A673 (cell line): Measurements from ENCODE around the gene HECTD4.

Experiments
- CTCF ChIP-seq: fragments of 300-800, 200-600 bp; sonication (generic); conservative IDR thresholded peaks from 2 replicates; pipeline ENCODE4 v1.5.1; 2017; ENCODE audit warnings: low read depth, mild to moderate bottlenecking, antibody characterized with exemption, low read length, moderate library complexity, mixed read lengths
- EZH2 ChIP-seq: fragments of 200-600 bp; sonication (generic); IDR thresholded peaks from 2 replicates; pipeline ENCODE4 v1.6.1; 2017; ENCODE audit warnings: borderline replicate concordance, low read depth, mild to moderate bottlenecking, mixed read lengths, antibody characterized with exemption, low read length; ENCODE audit not compliant: poor library complexity, severe bottlenecking

DNA sequence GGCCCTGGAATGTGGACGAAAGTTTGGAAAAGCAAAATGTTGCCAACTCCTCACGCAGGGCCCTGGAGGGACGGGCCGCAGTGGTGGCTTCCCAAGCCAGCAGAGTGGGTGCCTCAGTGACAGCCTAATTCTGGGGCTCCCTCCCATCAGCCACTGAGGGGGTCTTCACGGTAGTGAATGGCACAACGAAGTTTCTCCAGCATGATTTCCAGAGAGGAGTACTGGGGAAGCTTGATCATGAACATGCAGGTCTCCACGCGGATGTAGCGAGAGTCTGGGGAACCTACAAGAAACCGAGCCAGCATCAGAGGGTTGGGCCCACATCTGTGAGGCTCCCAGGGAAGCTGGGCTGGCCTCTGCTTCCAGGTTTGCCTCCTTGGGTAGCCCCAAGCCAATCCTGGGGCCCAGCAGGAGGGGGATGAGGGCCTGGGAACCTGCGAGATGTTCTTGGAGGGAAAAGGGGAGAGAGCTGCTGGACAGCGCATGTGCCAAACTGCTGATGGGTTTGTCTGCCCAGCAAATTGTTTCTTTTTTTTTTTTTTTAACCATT lies 219.9 kb downstream of the HECTD4 start:
- TF ChIP-seq CTCF (no peak), EZH2 (no peak)
